HG03280 (cell line): ENCODE results near the gene ZBTB17.
A peak's percentile ranks its signal among the peaks of the same experiment; 100 is the strongest.
"Not testable (repeated sequence)": the region's sequence is repeated elsewhere in the genome, so short reads cannot be mapped to it uniquely, and the experiment has no call there.

Source experiments
- ATAC-seq: cut with Tn5 transposase; IDR thresholded peaks from one replicate; pipeline ENCODE4 v1.9.1; 2021; ENCODE audit warnings: mild to moderate bottlenecking, moderate library complexity; ENCODE audit not compliant: unreplicated experiment

ZBTB17 gene

GRCh38 chr1:15988856-15989736, 13.2 kb upstream of the ZBTB17 start:
- no peak for ATAC-seq

- no peak for ATAC-seq
Measured at GRCh38 chr1:15985611-15986297, 9.9 kb upstream of the ZBTB17 start.

DNA sequence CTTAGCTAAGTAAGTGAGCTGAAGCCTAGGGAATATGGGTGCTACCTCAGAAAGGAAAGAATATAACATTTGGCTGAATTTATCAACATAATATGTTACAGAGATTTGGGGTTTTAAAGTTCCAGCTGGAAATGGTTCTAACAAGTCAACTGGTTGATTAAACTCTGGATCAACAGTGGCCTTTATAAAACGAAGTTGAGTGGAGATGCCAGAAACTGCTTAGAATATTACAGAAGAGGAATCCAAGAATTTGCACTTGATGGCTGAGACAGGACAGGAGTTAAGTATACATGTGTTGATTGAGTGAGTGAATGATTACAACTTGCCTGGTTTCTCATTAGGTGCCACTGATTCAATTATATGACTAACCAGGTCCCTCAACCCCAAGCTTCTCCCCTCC, 7.4 kb upstream of the ZBTB17 start:
- no peak for ATAC-seq

- no peak for ATAC-seq
Measured at GRCh38 chr1:15981679-15982078, 5.8 kb upstream of the ZBTB17 start.

- ATAC-seq: not testable (repeated sequence)
Measured at GRCh38 chr1:15977947-15978346, 2.0 kb upstream of the ZBTB17 start.

- peak; percentile 54 for ATAC-seq
Measured at GRCh38 chr1:15975358-15975804, 520 bp downstream of the ZBTB17 start.

GRCh38 chr1:15974855-15975254, 1.0 kb downstream of the ZBTB17 start:
- peak; percentile 33 for ATAC-seq

GRCh38 chr1:15973772-15974171, 2.1 kb downstream of the ZBTB17 start:
- ATAC-seq: no peak

DNA sequence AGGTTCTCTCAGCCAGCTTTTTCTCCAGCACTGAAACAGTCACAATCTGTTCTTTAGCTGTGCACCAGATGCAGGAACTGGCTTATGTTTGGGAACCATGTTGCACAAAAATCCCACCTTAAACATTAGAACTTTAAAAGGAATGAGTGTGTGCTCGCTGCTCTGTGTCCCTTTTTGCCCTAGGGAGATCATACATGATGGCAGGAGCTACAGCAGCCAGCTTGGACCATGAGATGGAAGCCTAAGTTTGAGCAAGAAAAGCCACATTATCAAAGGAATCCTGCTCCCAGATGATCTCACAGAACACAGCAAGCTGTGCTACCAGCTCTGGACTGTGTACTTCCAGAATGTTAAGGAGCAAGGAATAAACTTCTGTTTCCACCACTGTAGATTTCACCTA, 3.5 kb downstream of the ZBTB17 start:
- ATAC-seq: no peak

DNA sequence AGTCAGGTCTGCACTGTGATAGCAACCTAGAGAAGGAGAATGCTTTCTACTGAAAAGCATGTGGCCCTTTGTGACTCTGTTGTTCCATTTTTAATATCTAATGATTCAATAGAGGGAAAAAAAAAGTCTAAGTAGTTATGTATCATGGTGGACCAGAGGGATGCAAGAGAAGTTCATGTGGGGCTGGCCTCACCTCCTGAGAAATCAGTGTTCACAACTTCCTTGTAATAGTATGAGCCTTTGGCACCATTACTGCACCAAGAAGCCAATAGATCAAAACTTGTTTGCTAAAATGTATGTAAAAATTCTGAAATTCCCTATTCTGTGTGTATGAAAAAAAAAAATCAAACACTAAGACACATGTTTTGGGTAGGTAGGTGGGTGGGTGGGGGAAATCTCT, 5.0 kb downstream of the ZBTB17 start:
- no peak for ATAC-seq

GRCh38 chr1:15969321-15969880, 6.5 kb downstream of the ZBTB17 start:
- ATAC-seq: no peak

DNA sequence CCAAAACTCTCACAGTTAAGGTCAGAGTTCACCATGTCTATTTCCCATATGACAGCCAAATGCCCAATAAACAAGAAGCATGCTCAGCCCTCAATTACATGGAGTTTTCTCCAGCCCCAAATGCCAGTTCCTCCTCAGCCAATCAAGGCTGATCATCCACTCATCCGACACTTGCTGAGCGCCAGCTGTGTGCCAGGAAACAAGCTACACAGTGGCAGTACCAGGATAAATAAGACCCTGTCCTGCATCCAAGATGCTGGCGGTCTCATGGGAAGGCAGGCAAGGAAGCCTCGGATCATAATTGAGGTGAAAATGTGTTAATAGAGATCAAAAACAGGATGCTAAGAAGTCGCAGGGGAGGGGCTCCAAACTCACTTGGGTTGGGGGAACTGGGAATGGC, 7.7 kb downstream of the ZBTB17 start:
- ATAC-seq: no peak

DNA sequence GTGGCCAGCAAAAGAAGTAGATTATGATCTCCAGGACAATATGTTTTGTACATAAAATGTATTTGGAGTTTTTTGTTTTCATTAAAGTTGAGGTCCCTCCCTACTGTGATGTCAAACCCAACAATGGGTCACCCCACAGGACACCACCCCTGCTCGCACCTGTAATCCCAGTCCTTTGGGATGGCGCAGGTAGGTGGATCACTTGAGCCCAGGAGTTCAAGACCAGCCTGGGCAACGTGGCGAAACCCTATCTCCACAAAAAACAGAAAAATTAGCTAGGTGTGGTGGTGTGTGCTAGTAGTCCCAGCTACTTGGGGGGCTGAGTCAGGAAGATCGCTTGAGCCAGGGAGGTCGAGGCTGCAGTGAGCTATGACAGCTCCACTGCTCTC, 9.0 kb downstream of the ZBTB17 start:
- no peak for ATAC-seq

GRCh38 chr1:15966081-15966955, 9.6 kb downstream of the ZBTB17 start:
- peak; percentile 59 for ATAC-seq

DNA sequence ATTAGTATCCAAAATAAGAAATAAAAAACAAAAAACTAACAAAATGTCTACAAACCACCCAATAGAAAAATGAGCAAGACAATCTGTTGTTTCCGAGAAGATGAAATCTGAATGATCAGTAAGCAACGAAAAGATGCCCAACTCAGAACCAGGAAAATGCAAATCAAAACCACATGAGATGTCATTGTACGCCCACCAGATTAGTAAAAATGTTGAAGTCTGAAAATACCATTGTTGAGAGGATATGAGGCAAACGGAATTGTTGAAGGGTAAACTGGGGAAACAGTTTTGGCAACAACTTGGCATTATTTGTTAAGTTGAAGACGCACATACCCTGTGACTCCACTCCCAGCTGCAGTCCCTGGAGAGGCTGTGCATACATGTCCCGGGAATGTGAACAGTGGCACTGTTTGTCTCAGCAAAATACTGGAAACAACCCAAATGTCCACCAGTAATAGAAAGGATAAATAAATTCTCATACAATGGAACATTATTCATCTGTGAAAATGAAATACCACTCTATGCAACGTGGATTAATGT, 10.6 kb downstream of the ZBTB17 start:
- ATAC-seq: no peak

- ATAC-seq: no peak
Measured at GRCh38 chr1:15963968-15964648, 11.8 kb downstream of the ZBTB17 start.

DNA sequence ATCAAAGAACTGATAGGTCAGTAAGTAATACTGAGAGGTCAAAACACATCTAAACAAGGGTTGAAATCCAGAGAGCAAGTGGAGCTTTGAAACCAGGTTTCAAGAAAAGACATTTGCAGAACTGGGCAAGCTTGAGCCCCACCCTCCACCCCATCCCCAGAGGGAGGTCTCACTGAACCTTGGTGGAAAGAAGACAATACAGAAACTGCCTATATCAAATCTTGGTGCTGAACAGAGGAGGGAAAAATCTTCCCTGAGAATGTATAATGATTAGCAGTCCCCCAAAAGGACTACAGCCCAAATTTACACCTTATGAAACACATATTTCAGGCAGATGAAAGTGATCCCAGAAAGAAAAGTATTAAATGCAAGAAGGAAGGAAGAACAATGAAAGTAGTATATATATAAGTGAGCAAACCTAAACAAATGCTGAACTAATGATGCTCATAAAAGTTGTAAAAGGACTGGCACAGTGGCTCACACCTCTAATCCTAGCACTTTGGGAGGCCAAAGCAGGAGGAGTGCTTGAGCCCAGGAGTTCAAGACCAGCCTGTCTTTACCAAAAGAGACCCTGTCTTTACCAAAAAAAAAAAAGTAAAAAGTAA, 12.4 kb downstream of the ZBTB17 start:
- ATAC-seq: no peak

GRCh38 chr1:15962671-15963362, 13.1 kb downstream of the ZBTB17 start:
- ATAC-seq: no peak

GRCh38 chr1:15962176-15962575, 13.7 kb downstream of the ZBTB17 start:
- no peak for ATAC-seq
